ENCODE data around the gene GRSF1.
"Not testable (repeated sequence)": the region's sequence is repeated elsewhere in the genome, so short reads cannot be mapped to it uniquely, and the experiment has no call there.

GRCh38 chr4:70769396-70769795 lies 70.3 kb downstream of the GRSF1 start:
- TF ChIP-seq CTCF (IDR thresholded peaks at IDR 0.05); EMX1 (CRISPR knock-in tag; IDR thresholded peaks at IDR 0.05); ATF3 (CRISPR knock-in tag; conservative IDR thresholded peaks at IDR 0.05); CBFB (CRISPR knock-in tag; IDR thresholded peaks at IDR 0.05; ENCODE audit: low read depth); RELA (CRISPR knock-in tag; IDR thresholded peaks at IDR 0.05; ENCODE audit: borderline replicate concordance); AFF4 (CRISPR knock-in tag; IDR thresholded peaks at IDR 0.05; ENCODE audit: borderline replicate concordance); JUN (CRISPR knock-in tag; IDR thresholded peaks at IDR 0.05); NR1H2 (CRISPR knock-in tag; IDR thresholded peaks at IDR 0.05): not testable (repeated sequence)
- TF ChIP-seq, protein P1, sequence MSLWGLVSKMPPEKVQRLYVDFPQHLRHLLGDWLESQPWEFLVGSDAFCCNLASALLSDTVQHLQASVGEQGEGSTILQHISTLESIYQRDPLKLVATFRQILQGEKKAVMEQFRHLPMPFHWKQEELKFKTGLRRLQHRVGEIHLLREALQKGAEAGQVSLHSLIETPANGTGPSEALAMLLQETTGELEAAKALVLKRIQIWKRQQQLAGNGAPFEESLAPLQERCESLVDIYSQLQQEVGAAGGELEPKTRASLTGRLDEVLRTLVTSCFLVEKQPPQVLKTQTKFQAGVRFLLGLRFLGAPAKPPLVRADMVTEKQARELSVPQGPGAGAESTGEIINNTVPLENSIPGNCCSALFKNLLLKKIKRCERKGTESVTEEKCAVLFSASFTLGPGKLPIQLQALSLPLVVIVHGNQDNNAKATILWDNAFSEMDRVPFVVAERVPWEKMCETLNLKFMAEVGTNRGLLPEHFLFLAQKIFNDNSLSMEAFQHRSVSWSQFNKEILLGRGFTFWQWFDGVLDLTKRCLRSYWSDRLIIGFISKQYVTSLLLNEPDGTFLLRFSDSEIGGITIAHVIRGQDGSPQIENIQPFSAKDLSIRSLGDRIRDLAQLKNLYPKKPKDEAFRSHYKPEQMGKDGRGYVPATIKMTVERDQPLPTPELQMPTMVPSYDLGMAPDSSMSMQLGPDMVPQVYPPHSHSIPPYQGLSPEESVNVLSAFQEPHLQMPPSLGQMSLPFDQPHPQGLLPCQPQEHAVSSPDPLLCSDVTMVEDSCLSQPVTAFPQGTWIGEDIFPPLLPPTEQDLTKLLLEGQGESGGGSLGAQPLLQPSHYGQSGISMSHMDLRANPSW (CRISPR knock-in tag; conservative IDR thresholded peaks at IDR 0.05; ENCODE audit: low read depth): not testable (repeated sequence)
